Left colon (tissue), 2 donors: ENCODE data around the gene MPPED1. TPM values are rescaled to one million over a fixed set of nuclear protein-coding genes. Genes with fewer than 3 reads are reported as not detected.

Experiments
- ATAC-seq: fragments of 200-7000 bp; cut with Tn5 transposase; one replicate; pipeline ENCODE4 v1.9.1; 2020; ENCODE audit warnings: mild to moderate bottlenecking, moderate library complexity
- DNase-seq, 2 donors: peaks; one replicate each; pipeline ENCODE4 v3.0.0-alpha.2; 2020
- intact Hi-C, 2 donors: fragments of 100-400 bp; cut with DNase I in 1 of 2; cut with micrococcal nuclease in 1 of 2; formaldehyde crosslinking; loops; one replicate each; pipeline versions ENCODE4 v1.11.2 to v1.14.0; 2022; cut with DNase I, micrococcal nuclease
- long read RNA-seq: library from polyadenylated mRNA; unstranded; transcript quantifications from one replicate; pipeline ENCODE4 v2.0.0, GENCODE V29; 2021
- total RNA-seq, 2 donors: library from RNA; stranded (reverse); fragmentation: NEBNext Ultra II Directional; extraction: Animal tissue kit (Norgen Biotek cat#: 25700); gene quantifications; one replicate each; pipeline ENCODE4 v1.2.1, GENCODE V29; 2021
- donor health status: DM: no; HTN: no; CAD: no.
- donor health status: DM: yes; HTN: yes; CAD: no.

The MPPED1 gene, protein sequence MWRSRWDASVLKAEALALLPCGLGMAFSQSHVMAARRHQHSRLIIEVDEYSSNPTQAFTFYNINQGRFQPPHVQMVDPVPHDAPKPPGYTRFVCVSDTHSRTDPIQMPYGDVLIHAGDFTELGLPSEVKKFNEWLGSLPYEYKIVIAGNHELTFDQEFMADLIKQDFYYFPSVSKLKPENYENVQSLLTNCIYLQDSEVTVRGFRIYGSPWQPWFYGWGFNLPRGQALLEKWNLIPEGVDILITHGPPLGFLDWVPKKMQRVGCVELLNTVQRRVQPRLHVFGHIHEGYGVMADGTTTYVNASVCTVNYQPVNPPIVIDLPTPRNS
- total RNA-seq = not detected
- long read RNA-seq = 0 reads

- intact Hi-C loops = no loop called here
- no peak for DNase-seq
- ATAC-seq = no peak
Measured at GRCh38 chr22:43411869-43412807, at the start of gene MPPED1. MPPED1 (plus strand) TSS chr22:43412014; CDS start chr22:43424986, 12,972 bp downstream.

DNA sequence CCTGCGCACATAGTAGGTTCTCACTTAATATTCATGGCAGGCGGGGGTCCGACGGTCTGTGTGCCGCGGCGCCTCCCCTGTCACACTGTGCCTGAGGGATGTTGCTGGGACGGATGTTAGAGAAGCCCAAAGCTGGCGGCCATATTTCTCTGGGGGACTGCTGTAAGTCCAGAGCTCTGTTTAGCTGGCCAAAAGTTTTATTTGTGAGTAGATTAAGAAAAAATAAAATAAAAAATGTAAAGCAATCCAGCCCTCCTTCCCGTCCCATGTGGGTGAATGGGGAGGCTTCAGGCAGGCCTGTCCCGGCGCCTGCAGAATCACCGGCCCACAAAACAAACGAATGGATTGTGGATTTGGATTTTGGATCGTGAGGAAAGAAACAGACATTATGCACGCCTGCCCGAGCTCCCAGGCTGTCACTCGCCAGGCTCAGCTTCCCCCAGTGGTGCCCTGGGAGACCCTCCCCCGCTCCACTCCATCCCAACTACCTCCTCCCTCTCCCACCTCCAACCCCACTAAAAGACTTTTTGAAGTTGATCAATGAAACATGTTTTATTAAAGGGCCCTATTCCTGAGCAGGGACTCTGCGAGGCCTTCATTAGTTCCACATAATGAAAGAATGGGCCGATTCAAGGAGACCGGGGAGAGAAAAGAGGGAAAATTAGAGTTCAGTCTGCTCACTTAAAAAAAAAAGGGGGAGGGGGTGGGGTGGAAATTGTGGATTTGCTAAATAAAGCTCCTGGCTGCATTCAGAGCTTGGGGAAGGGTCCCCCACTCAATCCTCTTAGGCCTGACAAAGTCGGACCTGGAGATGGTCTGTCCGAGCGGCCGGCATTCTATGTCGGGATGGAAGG lies 48.3 kb upstream of the MPPED1 start:
- intact Hi-C loops = no loop called here
- DNase-seq (no peak), ATAC-seq (no peak)

GRCh38 chr22:43364169-43364435 lies 47.7 kb upstream of the MPPED1 start:
- intact Hi-C loops = no loop called here
- DNase-seq = no peak
- no peak for ATAC-seq

DNA sequence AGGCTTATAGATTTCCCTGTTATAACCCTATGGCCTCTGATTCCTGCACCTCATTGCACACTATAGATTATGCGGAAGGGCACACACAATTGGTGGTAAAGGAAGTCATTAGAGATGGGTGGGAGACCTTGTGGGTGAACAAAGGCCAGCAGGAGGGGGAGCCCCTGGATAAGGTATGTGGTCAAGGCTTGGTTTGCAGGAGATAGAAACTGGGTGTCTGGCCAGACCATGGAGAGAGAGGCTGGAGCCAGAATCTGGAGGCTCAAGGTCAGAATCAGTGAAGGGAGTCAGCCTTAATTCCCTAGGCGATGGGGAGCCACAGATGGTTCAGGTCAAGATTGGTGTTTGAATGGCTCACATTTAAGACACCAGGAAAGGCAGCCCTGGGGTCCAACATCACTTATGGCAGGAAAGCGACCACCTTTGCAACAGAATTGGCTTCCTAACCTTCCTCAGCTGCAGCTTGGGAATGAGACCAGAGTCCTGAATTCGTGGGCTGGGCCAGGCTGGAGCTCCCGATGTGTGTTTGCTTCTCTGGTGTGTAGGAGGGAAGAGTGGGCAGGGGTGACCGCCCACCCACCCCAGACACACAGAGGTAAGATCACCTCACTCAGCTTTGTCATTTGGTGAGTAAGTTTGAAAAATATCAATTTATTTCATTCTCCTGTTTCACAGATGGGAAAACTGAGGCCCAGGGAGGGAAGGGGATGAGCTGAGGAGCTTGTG lies 45.9 kb upstream of the MPPED1 start:
- DNase-seq (no peak), ATAC-seq (no peak)
- intact Hi-C loops = no loop called here

- DNase-seq = no peak
- ATAC-seq = no peak
- intact Hi-C loops = no loop called here
Measured at GRCh38 chr22:43370036-43370435, 41.8 kb upstream of the MPPED1 start.

- DNase-seq (no peak), ATAC-seq (no peak)
- intact Hi-C loops = no loop called here
Measured at GRCh38 chr22:43375951-43376455, 35.8 kb upstream of the MPPED1 start.

DNA sequence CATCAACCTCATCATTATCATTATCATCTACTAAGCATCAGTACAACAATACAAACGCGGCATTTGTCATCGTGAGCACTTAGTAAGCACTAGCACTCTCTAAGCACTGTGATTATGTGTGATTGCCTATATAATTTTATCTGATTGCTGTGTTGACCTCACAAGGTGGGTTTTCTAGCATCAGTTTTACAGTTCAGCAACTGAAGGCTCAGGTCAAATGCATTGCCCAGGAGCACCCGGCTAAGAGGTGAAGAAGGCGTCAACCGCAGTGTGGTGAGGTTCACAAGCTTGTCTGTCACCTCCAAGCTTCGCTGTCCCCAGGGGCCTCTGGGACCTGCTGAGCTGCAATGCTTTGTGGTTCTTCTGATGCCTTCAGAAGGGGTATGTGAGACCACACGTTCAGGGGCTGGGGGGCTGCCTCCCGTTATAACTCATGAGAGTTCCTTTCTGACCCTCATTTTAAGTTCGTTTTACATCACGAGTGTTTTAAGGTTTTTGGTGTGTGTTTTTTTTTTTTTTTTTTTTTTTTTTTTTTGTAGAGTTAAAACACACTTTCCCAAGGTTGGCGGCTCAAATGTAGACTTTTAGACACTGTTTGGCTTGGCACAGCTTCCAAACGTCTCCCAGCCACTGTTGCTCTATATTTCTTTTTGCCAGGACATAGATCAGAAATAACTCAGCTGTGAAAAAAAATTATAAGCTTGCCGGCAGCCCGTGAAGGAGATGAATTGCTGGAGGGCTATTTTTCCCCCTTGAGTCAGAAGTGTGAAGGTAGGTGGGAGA lies 34.9 kb upstream of the MPPED1 start:
- intact Hi-C loops = no loop called here
- DNase-seq (no peak), ATAC-seq (peak; percentile 29)

GRCh38 chr22:43377548-43377895 lies 34.3 kb upstream of the MPPED1 start:
- ATAC-seq (no peak), DNase-seq (no peak)
- intact Hi-C loops = no loop called here

DNA sequence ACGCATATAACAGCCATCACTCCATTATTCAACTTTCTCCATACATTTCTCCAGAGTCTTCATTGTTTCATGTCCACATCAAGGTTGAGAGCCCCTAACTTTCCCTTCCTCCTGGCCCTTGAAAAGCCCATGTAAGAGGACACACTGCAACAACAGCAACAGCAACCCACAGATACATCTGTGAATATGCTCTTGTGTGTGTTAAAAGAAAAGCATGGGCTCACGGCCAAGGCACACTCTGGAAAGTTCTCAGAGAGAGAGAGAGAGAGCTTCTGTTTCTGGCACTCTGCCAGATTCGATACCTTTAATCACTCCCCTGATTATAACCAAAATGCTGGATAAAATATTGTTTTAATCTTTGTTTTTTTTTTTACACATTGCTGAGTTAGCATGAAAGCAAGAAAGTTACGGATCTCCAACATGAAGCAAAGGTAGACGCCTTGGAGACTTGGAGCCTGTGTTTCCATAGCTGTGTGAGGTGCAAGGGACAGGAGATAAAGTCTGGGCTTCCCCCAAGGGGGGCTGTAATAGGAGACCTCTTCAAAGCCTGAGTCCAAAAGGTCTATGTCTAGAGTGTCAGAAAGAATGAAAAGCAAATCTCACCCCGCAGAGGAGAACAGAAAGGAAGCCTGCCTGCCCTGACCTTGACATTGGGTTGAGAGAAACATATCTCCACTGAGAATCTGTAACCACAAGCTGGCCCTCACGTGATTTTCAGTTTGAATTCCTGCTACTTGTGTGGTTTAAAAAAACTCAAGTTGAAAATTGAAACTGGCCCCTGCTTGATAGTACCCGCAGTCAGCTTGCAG lies 33.7 kb upstream of the MPPED1 start:
- DNase-seq = peak in 1 of 2 donors; percentile 25
- no peak for ATAC-seq
- intact Hi-C loops = no loop called here

DNA sequence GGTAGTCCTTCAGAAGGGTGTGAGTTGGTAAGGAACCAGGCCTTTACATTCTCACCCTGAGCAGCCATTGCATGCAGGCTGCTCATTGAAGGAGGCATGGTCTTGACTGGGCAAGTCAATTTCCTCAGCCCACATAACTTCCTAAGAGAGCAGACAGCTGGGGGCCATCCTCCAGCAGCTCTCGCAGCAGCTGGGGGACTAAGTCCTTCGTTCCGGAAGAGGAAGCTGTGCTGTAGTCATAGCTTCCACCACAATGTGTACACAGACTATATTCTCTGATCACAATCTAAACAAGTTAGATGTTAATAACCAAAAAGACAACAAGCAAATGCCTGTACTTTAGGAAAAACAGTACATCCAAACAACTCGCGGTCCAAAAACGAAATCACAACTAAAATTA lies 30.1 kb upstream of the MPPED1 start:
- ATAC-seq (peak; percentile 30), DNase-seq (no peak)
- intact Hi-C loops = no loop called here

GRCh38 chr22:43384863-43385262 lies 27.0 kb upstream of the MPPED1 start:
- intact Hi-C loops = loop anchor here in 1 of 2 donors (5.0 kb wide), 2 partner anchors 113 to 442 kb away; no protein-coding TSS in a partner anchor
- ATAC-seq (no peak), DNase-seq (no peak)

GRCh38 chr22:43385770-43386641 lies 25.8 kb upstream of the MPPED1 start:
- ATAC-seq = peak; percentile 92
- peak; percentile 40 to 71 for DNase-seq
- intact Hi-C loops = loop anchor here in 1 of 2 donors (5.0 kb wide), 2 partner anchors 114 to 441 kb away; no protein-coding TSS in a partner anchor

DNA sequence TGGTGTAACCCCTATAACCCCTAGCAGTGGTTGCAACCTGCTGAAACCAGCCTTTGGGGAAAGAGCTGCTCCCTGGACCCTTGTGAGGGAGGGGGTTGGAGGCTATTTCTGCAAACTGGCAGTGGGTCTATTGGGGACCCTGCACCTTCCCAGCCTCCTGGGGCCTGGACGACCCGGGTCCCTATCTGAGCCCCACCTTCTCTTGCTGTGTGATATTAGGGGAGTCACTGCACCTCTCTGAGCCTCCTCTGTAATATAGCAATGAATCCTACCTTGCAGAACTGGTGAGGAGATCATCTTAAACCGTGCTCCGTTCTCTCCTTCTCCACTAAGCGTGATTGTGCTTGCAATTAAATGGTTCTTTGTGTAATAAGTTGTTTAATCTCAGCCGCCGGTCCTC lies 24.0 kb upstream of the MPPED1 start:
- intact Hi-C loops = loop anchor here in 1 of 2 donors (5.0 kb wide), 2 partner anchors 116 to 439 kb away; no protein-coding TSS in a partner anchor
- ATAC-seq (no peak), DNase-seq (no peak)

- peak; percentile 39 to 72 for DNase-seq
- intact Hi-C loops = loop anchor here in 1 of 2 donors (5.0 kb wide), 2 partner anchors 116 to 439 kb away; no protein-coding TSS in a partner anchor
- peak; percentile 74 for ATAC-seq
Measured at GRCh38 chr22:43388420-43388851, 23.4 kb upstream of the MPPED1 start.

DNA sequence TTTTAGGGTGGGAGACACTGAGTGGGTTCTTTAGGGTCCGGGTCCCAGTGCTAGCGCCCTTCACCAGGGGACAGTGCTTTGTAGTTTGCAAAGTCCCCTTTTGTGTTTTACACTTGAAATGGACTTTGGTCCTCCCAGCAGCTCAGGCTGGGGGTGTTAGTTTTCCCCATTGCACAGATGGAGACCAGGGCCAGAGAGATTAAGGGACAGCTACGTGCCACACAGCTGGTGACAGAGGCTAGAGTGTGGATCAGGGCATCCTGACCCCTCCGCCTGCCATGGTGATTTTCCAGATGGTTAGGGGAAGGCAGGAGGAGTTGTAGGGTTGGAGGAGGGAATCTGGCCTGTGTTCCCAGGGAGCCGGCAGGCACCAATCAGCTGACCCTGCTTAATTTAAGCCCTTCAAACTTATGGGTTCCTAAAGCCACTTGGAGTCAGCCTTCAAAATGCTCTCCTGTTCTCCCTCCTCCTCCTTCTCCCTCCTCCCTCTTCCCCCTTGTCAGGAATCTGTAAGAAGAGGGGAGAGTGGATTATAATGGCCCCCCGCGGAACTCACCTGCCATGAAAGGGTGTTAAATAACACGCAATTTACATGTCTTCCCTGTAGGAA lies 22.5 kb upstream of the MPPED1 start:
- no peak for ATAC-seq
- DNase-seq = no peak
- intact Hi-C loops = loop anchor here in 1 of 2 donors (5.0 kb wide), 2 partner anchors 117 to 438 kb away; no protein-coding TSS in a partner anchor
